Measurements from ENCODE around the gene PPL. TPM values are rescaled to one million over a fixed set of nuclear protein-coding genes. Genes with fewer than 3 reads are reported as not detected.

PPL gene
- total RNA-seq, 1 experiment from 2014 or later: 28.5 TPM

- TF ChIP-seq CDX4 (CRISPR knock-in tag; IDR thresholded peaks at IDR 0.05; ENCODE audit: borderline replicate concordance) (no peak), TEAD4 (CRISPR knock-in tag; IDR thresholded peaks at IDR 0.05) (no peak), NFYB (CRISPR knock-in tag; conservative IDR thresholded peaks at IDR 0.05; ENCODE audit: low read depth) (no peak), JUN (CRISPR knock-in tag; IDR thresholded peaks at IDR 0.05) (no peak), OVOL2 (CRISPR knock-in tag; IDR thresholded peaks at IDR 0.05; ENCODE audit: borderline replicate concordance) (no peak), HMGXB4 (CRISPR knock-in tag; IDR thresholded peaks at IDR 0.05) (no peak), FOXK1 (CRISPR knock-in tag; IDR thresholded peaks at IDR 0.05) (no peak)
- TF ChIP-seq, protein P1, sequence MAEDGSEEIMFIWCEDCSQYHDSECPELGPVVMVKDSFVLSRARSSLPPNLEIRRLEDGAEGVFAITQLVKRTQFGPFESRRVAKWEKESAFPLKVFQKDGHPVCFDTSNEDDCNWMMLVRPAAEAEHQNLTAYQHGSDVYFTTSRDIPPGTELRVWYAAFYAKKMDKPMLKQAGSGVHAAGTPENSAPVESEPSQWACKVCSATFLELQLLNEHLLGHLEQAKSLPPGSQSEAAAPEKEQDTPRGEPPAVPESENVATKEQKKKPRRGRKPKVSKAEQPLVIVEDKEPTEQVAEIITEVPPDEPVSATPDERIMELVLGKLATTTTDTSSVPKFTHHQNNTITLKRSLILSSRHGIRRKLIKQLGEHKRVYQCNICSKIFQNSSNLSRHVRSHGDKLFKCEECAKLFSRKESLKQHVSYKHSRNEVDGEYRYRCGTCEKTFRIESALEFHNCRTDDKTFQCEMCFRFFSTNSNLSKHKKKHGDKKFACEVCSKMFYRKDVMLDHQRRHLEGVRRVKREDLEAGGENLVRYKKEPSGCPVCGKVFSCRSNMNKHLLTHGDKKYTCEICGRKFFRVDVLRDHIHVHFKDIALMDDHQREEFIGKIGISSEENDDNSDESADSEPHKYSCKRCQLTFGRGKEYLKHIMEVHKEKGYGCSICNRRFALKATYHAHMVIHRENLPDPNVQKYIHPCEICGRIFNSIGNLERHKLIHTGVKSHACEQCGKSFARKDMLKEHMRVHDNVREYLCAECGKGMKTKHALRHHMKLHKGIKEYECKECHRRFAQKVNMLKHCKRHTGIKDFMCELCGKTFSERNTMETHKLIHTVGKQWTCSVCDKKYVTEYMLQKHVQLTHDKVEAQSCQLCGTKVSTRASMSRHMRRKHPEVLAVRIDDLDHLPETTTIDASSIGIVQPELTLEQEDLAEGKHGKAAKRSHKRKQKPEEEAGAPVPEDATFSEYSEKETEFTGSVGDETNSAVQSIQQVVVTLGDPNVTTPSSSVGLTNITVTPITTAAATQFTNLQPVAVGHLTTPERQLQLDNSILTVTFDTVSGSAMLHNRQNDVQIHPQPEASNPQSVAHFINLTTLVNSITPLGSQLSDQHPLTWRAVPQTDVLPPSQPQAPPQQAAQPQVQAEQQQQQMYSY (CRISPR knock-in tag; IDR thresholded peaks at IDR 0.05): no peak
Measured at GRCh38 chr16:4888428-4889135, 48.4 kb downstream of the PPL start (continued).

DNA sequence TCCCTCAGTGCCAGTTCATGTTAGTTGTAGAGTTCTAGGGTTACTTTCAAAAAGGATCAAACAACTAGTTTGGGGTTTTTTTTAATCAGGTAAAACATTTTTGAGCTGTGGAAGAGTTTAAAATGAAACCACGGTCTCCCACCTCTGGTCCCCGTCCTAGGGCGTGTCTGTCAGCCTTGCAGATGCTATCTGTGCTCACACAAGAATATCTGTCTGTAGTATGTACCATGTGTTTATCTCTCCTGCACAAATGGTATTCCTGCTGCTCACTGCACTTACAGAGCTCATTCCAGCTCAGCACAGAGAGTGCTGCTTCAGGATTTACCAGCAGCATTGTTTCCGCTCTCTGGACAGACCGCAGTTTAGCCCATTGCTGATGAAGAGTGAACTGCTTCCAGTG is 50.8 kb downstream of the PPL start:
- H3K27me3 Mint-ChIP-seq (ENCODE audit: low read depth): no peaks in the 10 kb centered on the region
- CTCF ChIA-PET: no interaction called here
- POLR2A ChIA-PET: no interaction called here

More for the DNA sequence above, 50.8 kb downstream of the PPL start:
- TF ChIP-seq SOX15 (CRISPR knock-in tag; IDR thresholded peaks at IDR 0.05) (no peak), FOXK1 (CRISPR knock-in tag; IDR thresholded peaks at IDR 0.05) (no peak), ZNF532 (CRISPR knock-in tag; IDR thresholded peaks at IDR 0.05; ENCODE audit: borderline replicate concordance) (no peak)
- TF ChIP-seq, protein P2, sequence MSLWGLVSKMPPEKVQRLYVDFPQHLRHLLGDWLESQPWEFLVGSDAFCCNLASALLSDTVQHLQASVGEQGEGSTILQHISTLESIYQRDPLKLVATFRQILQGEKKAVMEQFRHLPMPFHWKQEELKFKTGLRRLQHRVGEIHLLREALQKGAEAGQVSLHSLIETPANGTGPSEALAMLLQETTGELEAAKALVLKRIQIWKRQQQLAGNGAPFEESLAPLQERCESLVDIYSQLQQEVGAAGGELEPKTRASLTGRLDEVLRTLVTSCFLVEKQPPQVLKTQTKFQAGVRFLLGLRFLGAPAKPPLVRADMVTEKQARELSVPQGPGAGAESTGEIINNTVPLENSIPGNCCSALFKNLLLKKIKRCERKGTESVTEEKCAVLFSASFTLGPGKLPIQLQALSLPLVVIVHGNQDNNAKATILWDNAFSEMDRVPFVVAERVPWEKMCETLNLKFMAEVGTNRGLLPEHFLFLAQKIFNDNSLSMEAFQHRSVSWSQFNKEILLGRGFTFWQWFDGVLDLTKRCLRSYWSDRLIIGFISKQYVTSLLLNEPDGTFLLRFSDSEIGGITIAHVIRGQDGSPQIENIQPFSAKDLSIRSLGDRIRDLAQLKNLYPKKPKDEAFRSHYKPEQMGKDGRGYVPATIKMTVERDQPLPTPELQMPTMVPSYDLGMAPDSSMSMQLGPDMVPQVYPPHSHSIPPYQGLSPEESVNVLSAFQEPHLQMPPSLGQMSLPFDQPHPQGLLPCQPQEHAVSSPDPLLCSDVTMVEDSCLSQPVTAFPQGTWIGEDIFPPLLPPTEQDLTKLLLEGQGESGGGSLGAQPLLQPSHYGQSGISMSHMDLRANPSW (CRISPR knock-in tag; conservative IDR thresholded peaks at IDR 0.05; ENCODE audit: low read depth): no peak
- TF ChIP-seq, protein P3, sequence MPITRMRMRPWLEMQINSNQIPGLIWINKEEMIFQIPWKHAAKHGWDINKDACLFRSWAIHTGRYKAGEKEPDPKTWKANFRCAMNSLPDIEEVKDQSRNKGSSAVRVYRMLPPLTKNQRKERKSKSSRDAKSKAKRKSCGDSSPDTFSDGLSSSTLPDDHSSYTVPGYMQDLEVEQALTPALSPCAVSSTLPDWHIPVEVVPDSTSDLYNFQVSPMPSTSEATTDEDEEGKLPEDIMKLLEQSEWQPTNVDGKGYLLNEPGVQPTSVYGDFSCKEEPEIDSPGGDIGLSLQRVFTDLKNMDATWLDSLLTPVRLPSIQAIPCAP (CRISPR knock-in tag; IDR thresholded peaks at IDR 0.05): no peak
- Mint-ChIP-seq H3K4me1 (no peaks in the 10 kb centered on the region), H3K9me3 (no peaks in the 10 kb centered on the region), H3K36me3 (peaks cover 67% of the 10 kb centered on the region), H3K4me3 (no peak overlapping the region), H3K27ac (peak overlapping the region; percentile 52; the same call in 1 of the 2 replicates)
- ATAC-seq: no peak
- DNase-seq (ENCODE audit: low spot score): no peak
